ENCODE measurements around the gene CDK19.

The CDK19 gene

GRCh38 chr6:110682460-110682853 is 132.8 kb downstream of the CDK19 start:
- intact Hi-C loops (cut with DNase I), result loop anchor here (5.0 to 10.0 kb wide), 3 partner anchors 132 to 275 kb away; partner anchors contain the start of genes CDK19 and GTF3C6
- DNase-seq, result peak in 31 of 42 donors; percentile 22 to 90 (median 71)

GRCh38 chr6:110681543-110682459 is 133.5 kb downstream of the CDK19 start:
- intact Hi-C loops (cut with DNase I), result loop anchor here (5.0 to 10.0 kb wide), 3 partner anchors 133 to 276 kb away; partner anchors contain the start of genes CDK19 and GTF3C6
- DNase-seq, result no peak

GRCh38 chr6:110676396-110676795 is 138.9 kb downstream of the CDK19 start:
- no peak for DNase-seq
- intact Hi-C loops (cut with DNase I), result no loop called here

GRCh38 chr6:110674096-110674495 is 141.2 kb downstream of the CDK19 start:
- DNase-seq, result no peak
- intact Hi-C loops (cut with DNase I), result no loop called here

GRCh38 chr6:110672122-110672521 is 143.1 kb downstream of the CDK19 start:
- intact Hi-C loops (cut with DNase I), result no loop called here
- no peak for DNase-seq

GRCh38 chr6:110671447-110671846 is 143.8 kb downstream of the CDK19 start:
- intact Hi-C loops (cut with DNase I), result no loop called here
- no peak for DNase-seq

- DNase-seq, result no peak
- intact Hi-C loops (cut with DNase I), result no loop called here
These were observed 149.7 kb downstream of the CDK19 start for GRCh38 chr6:110665600-110665999.

GRCh38 chr6:110664933-110665332 is 150.3 kb downstream of the CDK19 start:
- intact Hi-C loops (cut with DNase I), result no loop called here
- no peak for DNase-seq

- DNase-seq, result no peak
- intact Hi-C loops (cut with DNase I), result no loop called here
These were observed 152.6 kb downstream of the CDK19 start for GRCh38 chr6:110662490-110663211.

GRCh38 chr6:110661414-110661813 is 153.9 kb downstream of the CDK19 start:
- intact Hi-C loops (cut with DNase I), result no loop called here

GRCh38 chr6:110660066-110660655 is 155.1 kb downstream of the CDK19 start:
- no peak for DNase-seq
- intact Hi-C loops (cut with DNase I), result no loop called here

More at GRCh38 chr6:110661414-110661813, 153.9 kb downstream of the CDK19 start:
- DNase-seq, result no peak

- DNase-seq, result no peak
- intact Hi-C loops (cut with DNase I), result no loop called here
These were observed 156.5 kb downstream of the CDK19 start for GRCh38 chr6:110658631-110659211.

- DNase-seq, result peak in 14 of 42 donors; percentile 23 to 72 (median 45)
- intact Hi-C loops (cut with DNase I), result no loop called here
These were observed 158.8 kb downstream of the CDK19 start for GRCh38 chr6:110656492-110656891.

- intact Hi-C loops (cut with DNase I), result no loop called here
- peak in 1 of 42 donors; percentile 19 for DNase-seq
These were observed 159.4 kb downstream of the CDK19 start for GRCh38 chr6:110655821-110656220.

GRCh38 chr6:110654096-110654820 is 161.0 kb downstream of the CDK19 start:
- no peak for DNase-seq
- intact Hi-C loops (cut with DNase I), result no loop called here

GRCh38 chr6:110653381-110653780 is 161.9 kb downstream of the CDK19 start:
- DNase-seq, result peak in 1 of 42 donors; percentile 19
- intact Hi-C loops (cut with DNase I), result no loop called here

GRCh38 chr6:110652520-110652919 is 162.7 kb downstream of the CDK19 start:
- DNase-seq, result no peak
- intact Hi-C loops (cut with DNase I), result no loop called here

GRCh38 chr6:110650755-110651154 is 164.5 kb downstream of the CDK19 start:
- no peak for DNase-seq

GRCh38 chr6:110649704-110650103 is 165.6 kb downstream of the CDK19 start:
- no peak for DNase-seq
- intact Hi-C loops (cut with DNase I), result no loop called here

More at GRCh38 chr6:110650755-110651154, 164.5 kb downstream of the CDK19 start:
- intact Hi-C loops (cut with DNase I), result no loop called here

All from head of caudate nucleus (tissue), 42 donors.